ENCODE measurements around the gene MPV17L2. TPM values are rescaled to one million over a fixed set of nuclear protein-coding genes. Genes with fewer than 3 reads are reported as not detected.

Gene MPV17L2
- total and polyA plus RNA-seq, 2 donors (not counting 1 experiment from before 2014, with no cell fraction given), result 8.6 to 23.0 TPM

GRCh38 chr19:18171605-18172327 lies 21.3 kb upstream of the MPV17L2 start:
- intact Hi-C loops (cut with micrococcal nuclease), result loop anchor here (5.0 kb wide), 2 partner anchors 74 to 149 kb away; partner anchors contain the start of gene MAST3
- CTCF ChIA-PET, result interaction anchor here (0.6 to 2.4 kb wide), 10 partner anchors 9 to 82 kb away, joined by 3 to 28 read pairs (median 5); partner anchors contain the start of gene MPV17L2
- Mint-ChIP-seq H3K4me3 (peak overlapping the region; percentile 87), H3K27me3 (no peaks in the 10 kb centered on the region), H3K4me1 (peaks cover 79% of the 10 kb centered on the region), H3K27ac (peak overlapping the region; percentile 98), H3K9me3 (ENCODE audit: insufficient read depth) (no peaks in the 10 kb centered on the region)
- H3K4me1 ChIP-seq (ENCODE audit: control insufficient read depth in 2 of 2, insufficient read depth in 2 of 2, low read length in 2 of 2), result peaks cover 71 to 87% of the 10 kb centered on the region in 2 donors
- peaks cover 28% of the 10 kb centered on the region for H4K20me1 ChIP-seq (ENCODE audit: control insufficient read depth, insufficient read depth, low read length, poor library complexity, severe bottlenecking)
- POLR2A ChIA-PET, result interaction anchor here (0.6 to 2.5 kb wide), 12 partner anchors 9 to 424 kb away, joined by 3 to 19 read pairs (median 6); partner anchors contain the start of gene MPV17L2
- peaks cover 3 to 29% of the 10 kb centered on the region in 2 experiments for H3K36me3 ChIP-seq (replicated peaks in 1 of 2; ENCODE audit: control extremely low read depth in 1 of 2, control insufficient read depth in 1 of 2, extremely low read depth in 1 of 2, insufficient read depth in 2 of 2, low read length in 1 of 2)
- H3K79me2 ChIP-seq (ENCODE audit: control insufficient read depth, insufficient read depth, low read length), result peaks cover 28% of the 10 kb centered on the region
- DNase-seq (peak; percentile 59), ATAC-seq (ENCODE audit: low read depth) (no peak)
- no peak overlapping the region for H3K4me3 ChIP-seq (ENCODE audit: control extremely low read depth in 1 of 5, extremely low read depth in 1 of 5, insufficient read depth in 1 of 5, low read depth in 2 of 5, low read length in 4 of 5)
- no peak overlapping the region for H2AFZ ChIP-seq (ENCODE audit: insufficient read depth, low read depth, low read length, poor library complexity, severe bottlenecking)
- no peak overlapping the region for H3K9ac ChIP-seq (ENCODE audit: low read length)
- WGBS (ENCODE audit: insufficient coverage), result 73% methylated on average over 7 of the region's 8 CpGs
- no peaks in the 10 kb centered on the region for H3K27me3 ChIP-seq (replicated peaks in 1 of 4; ENCODE audit: control extremely low read depth in 1 of 4, control insufficient read depth in 3 of 4, insufficient read depth in 4 of 4, low read length in 3 of 4)
- peaks cover 0 to 14% (median 0%) of the 10 kb centered on the region in 3 donors for H3K9me3 ChIP-seq (ENCODE audit: control extremely low read depth in 1 of 3, control insufficient read depth in 2 of 3, insufficient read depth in 1 of 3, low read length in 2 of 3)
- TF ChIP-seq CTCF (IDR thresholded peaks at IDR 0.05) (no peak), EZH2 (IDR thresholded peaks at IDR 0.05; ENCODE audit: borderline replicate concordance, insufficient read depth, low read depth, low read length, poor library complexity, severe bottlenecking) (no peak)
- H3K27ac ChIP-seq (ENCODE audit: low read length in 2 of 2), result peak overlapping the region; percentile 97 to 99
- peak overlapping the region; percentile 83 for H3K4me2 ChIP-seq (replicated peaks; ENCODE audit: low read depth, low read length, poor library complexity, severe bottlenecking)
